OCI-LY3 (cell line): ENCODE measurements around the gene PNMA6F.

ENCODE experiments used
- CTCF ChIP-seq: fragments of 200-600, 300-600 bp; sonication (generic); IDR thresholded peaks from 2 replicates; pipeline ENCODE4 v1.5.1; 2014; ENCODE audit warnings: antibody characterized with exemption, low read length, low read depth
- EZH2phosphoT487 ChIP-seq: fragments of 200-600 bp; shearing (Covaris generic); IDR thresholded peaks from 2 replicates; pipeline ENCODE4 v1.6.1; 2018; ENCODE audit warnings: antibody characterized with exemption, mixed run types, low read depth

DNA sequence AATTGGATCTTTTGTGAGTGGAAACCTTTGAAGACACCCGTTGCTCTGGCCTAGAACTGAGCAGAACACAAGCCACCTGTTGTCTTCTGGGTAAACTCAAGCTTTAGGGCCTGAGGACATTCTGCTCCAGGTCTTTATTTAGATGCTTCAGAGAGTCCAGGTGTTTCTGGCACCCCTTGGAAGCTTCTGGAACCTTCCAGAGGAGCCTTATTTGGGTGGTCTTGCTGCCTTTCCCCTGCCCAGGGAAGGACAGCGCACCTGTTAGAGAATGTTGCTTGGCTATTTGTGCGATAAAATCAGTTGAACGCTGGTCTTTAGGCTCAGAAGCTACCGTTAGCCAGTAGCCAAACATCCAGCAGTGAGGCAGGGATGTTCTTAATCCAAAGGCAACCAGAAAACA is 15.4 kb upstream of the PNMA6F start:
- TF ChIP-seq CTCF (no peak), EZH2phosphoT487 (no peak)
